ENCODE results near the gene EVA1C. TPM values are rescaled to one million over a fixed set of nuclear protein-coding genes. Genes with fewer than 3 reads are reported as not detected.
"Not testable (repeated sequence)": the region's sequence is repeated elsewhere in the genome, so short reads cannot be mapped to it uniquely, and the experiment has no call there.

The EVA1C gene
- total RNA-seq, 4 donors from 2014 or later, result 22.4 to 35.1 (median 30.3) TPM

DNA sequence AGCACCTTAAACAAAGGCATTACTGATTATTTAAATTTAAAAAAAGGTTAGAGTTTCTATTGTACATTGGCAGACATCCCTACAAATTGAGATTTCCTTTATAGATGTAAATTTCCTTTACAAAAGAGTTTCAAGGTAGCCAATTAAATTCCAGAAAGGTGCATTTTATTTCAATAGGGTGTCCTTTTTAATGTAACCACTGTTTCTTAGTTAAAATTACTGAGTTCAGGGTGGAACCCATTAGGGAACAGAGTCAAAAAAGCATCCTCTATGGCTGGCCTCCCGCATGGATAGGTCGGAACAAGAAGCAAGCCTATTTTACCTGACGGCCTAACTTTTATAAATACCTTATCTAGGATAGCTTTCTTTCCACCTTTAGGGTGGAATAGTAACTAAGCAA lies 148.4 kb downstream of the EVA1C start:
- Histone ChIP-seq H3K4me1 (no peaks in the 10 kb centered on the region), H3K36me3 (no peaks in the 10 kb centered on the region), H3K27ac (no peak overlapping the region), H3K4me3 (no peak overlapping the region), H3K27me3 (no peaks in the 10 kb centered on the region), H3K9me3 (no peaks in the 10 kb centered on the region)
- TF ChIP-seq, protein P1, sequence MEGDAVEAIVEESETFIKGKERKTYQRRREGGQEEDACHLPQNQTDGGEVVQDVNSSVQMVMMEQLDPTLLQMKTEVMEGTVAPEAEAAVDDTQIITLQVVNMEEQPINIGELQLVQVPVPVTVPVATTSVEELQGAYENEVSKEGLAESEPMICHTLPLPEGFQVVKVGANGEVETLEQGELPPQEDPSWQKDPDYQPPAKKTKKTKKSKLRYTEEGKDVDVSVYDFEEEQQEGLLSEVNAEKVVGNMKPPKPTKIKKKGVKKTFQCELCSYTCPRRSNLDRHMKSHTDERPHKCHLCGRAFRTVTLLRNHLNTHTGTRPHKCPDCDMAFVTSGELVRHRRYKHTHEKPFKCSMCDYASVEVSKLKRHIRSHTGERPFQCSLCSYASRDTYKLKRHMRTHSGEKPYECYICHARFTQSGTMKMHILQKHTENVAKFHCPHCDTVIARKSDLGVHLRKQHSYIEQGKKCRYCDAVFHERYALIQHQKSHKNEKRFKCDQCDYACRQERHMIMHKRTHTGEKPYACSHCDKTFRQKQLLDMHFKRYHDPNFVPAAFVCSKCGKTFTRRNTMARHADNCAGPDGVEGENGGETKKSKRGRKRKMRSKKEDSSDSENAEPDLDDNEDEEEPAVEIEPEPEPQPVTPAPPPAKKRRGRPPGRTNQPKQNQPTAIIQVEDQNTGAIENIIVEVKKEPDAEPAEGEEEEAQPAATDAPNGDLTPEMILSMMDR (IDR thresholded peaks at IDR 0.05), result no peak
- no peak for TF ChIP-seq POLR2A (IDR thresholded peaks at IDR 0.05)
- no peak for DNase-seq

DNA sequence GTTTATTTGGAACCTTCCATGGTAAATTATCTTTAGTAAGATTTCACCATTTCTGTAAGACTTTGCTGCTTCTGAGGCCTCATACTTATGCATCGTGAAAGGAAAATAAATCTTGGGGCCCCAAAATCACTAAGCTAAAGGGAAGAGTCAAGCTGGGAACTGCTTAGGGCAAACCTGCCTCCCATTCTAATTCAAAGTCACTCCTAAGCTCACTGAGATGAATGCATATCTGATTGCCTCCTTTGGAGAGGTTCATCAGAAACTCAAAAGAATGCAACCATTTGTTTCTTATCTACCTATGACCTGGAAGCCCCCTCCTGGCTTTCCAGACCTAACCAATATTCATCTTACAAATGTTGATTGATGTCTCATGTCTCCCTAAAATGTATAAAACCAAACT lies 149.0 kb downstream of the EVA1C start:
- not testable (repeated sequence) for H3K27ac ChIP-seq, H3K36me3 ChIP-seq

DNA sequence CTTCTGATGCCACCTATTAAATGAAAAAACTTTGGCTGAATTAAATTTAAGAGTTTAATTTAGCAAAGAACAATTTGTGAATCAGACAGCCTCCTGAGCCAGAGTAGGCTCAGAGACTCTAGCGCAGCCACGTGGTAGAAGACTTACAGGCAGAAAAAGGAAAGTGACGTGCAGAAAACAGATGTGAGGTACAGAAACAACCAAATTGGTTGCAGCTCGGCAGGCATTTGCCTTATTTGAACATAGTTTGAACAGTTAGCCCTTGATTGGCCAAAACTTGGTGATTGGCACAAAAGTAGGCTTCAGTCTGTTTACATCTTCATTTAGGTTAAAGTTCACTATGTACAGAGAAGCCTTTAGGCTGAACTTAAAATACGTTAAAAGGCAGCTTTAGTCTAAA lies 149.9 kb downstream of the EVA1C start:
- TF ChIP-seq POLR2A (IDR thresholded peaks at IDR 0.05), result no peak
- TF ChIP-seq, protein P1 (IDR thresholded peaks at IDR 0.05), result peak in 1 of 6 experiments; percentile 25
- H3K9me3 ChIP-seq, result no peaks in the 10 kb centered on the region
- no peaks in the 10 kb centered on the region for H3K4me1 ChIP-seq
- no peaks in the 10 kb centered on the region for H3K27me3 ChIP-seq
- no peak for DNase-seq
- no peak overlapping the region for H3K4me3 ChIP-seq
- H3K36me3 ChIP-seq, result no peaks in the 10 kb centered on the region
- no peak overlapping the region for H3K27ac ChIP-seq

More for the DNA sequence above, 149.0 kb downstream of the EVA1C start:
- H3K27me3 ChIP-seq, H3K9me3 ChIP-seq, H3K4me1 ChIP-seq, DNase-seq, H3K4me3 ChIP-seq: not testable (repeated sequence)

DNA sequence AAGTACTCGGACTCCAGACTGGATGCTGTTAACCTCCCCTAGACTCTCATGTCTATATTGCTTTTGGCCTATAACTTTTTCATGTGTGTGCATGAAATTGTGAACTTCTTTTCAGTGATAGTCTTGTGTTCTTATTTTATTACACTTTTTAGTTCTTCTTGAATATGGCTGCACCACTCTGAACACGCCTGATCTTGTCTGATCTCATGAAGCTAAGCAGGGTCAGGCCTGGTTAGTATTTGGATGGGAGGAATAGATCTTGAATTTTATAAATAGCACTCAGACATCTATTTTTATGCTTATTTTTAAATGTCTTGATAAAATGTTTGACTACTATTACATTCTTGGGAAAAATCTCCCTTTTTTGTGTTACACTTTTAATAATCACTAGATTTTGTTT lies 150.4 kb downstream of the EVA1C start:
- no peak overlapping the region for H3K27ac ChIP-seq
- H3K27me3 ChIP-seq, result no peaks in the 10 kb centered on the region
- TF ChIP-seq, protein P1 (IDR thresholded peaks at IDR 0.05), result no peak
- no peak for TF ChIP-seq POLR2A (IDR thresholded peaks at IDR 0.05)
- no peak overlapping the region for H3K4me3 ChIP-seq
- no peaks in the 10 kb centered on the region for H3K4me1 ChIP-seq
- no peak for DNase-seq
- H3K36me3 ChIP-seq, result no peaks in the 10 kb centered on the region
- no peaks in the 10 kb centered on the region for H3K9me3 ChIP-seq

Small RNA genes lying within 50 kb of the gene (small RNA-seq; reads per million reads assigned to genes)
- 0 reads per million in 2 donors for gene RF00438
- 0 reads per million in 2 donors for gene RNA5SP490
- 57.2 to 101 reads per million in 2 donors for gene SNORA80A

Other genes with a start within 250 kb of the EVA1C start
- 1 to 10 TPM; 1.9 to 4.1 (median 2.7) TPM for gene MIS18A, start 133.7 kb upstream of the EVA1C start, total RNA-seq
- not detected for gene MRAP, start 113.9 kb upstream of the EVA1C start, total RNA-seq
- 10 to 100 TPM in 3 of 4 donors, 1 to 10 TPM in 1; 4.4 to 14.9 (median 11.0) TPM for gene URB1, start 19.7 kb upstream of the EVA1C start, total RNA-seq
- 1 to 10 TPM in 1 of 4 donors, not detected in 3; 9.9 TPM for gene TCP10L, start 172.8 kb downstream of the EVA1C start, total RNA-seq
- 10 to 100 TPM; 17.3 to 28.0 (median 20.6) TPM for gene CFAP298, start 199.7 kb downstream of the EVA1C start, total RNA-seq